HG03460 (cell line): ENCODE data around the gene ATRNL1.
A peak's percentile ranks its signal among the peaks of the same experiment; 100 is the strongest.
"Not testable (repeated sequence)": the region's sequence is repeated elsewhere in the genome, so short reads cannot be mapped to it uniquely, and the experiment has no call there.

Source experiments
- ATAC-seq: cut with Tn5 transposase; IDR thresholded peaks from one replicate; pipeline ENCODE4 v1.9.1; 2021; ENCODE audit not compliant: unreplicated experiment

ATRNL1 gene

DNA sequence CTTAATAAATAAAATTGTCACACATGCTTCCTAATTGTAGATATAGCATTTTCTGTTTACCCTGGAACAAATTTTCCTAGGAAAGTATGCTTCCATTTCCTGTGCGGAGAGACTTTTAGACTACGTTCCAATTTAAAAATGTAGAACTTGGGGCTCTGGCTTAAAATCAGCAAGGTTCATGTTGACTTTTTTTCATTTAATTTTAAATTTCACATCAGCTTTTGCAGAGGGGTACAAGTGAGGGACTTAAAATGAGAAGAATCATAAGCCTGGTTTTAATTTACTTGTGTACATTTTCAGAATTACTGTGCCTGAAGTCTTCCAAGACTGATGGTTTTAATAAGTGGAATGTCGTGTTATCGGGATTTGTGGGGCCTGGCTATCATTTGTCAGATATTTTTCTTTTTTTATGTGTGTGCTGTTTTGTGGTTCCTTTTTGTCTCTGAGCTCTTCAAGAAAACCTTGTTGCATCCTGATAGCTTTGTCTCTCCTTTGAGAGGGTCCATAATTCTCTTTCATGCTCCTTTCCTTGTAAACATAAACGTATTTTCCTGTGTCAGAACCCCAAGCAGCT, 8.8 kb upstream of the ATRNL1 start:
- ATAC-seq: no peak

DNA sequence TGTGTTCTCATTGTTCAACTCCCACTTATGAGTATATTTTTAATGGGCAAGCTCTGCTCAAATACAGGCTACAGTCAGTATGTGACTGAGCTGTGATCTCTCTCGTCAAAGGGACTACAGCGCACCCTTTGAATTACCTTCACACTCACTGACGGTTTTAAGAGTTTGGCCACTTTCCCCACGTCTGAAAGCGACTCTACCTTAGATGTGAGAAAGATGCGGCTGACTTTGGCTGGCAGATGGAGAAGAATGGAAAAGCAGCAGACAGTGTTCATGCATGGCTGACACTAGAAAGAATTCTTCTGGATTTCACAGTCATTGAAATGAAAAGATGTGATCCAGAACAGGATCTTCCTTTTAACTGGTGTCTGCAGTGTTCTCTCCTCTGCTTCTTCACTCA, 2.0 kb upstream of the ATRNL1 start:
- no peak for ATAC-seq

DNA sequence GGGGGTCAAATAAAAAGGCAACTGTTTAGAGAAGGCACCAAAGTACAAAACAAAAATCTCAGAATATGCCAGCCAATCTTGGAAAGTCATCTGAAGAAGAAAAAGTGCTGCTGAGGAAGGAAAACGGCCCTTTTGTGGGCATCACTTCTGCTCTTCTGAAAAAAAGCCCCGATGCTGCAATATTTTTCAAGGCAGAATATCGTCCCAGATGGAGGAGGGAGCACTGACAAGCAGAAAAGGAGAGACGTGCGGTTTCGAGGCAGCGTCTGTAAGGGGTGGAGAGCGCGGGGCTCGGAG, 959 bp upstream of the ATRNL1 start:
- peak; percentile 10 for ATAC-seq

DNA sequence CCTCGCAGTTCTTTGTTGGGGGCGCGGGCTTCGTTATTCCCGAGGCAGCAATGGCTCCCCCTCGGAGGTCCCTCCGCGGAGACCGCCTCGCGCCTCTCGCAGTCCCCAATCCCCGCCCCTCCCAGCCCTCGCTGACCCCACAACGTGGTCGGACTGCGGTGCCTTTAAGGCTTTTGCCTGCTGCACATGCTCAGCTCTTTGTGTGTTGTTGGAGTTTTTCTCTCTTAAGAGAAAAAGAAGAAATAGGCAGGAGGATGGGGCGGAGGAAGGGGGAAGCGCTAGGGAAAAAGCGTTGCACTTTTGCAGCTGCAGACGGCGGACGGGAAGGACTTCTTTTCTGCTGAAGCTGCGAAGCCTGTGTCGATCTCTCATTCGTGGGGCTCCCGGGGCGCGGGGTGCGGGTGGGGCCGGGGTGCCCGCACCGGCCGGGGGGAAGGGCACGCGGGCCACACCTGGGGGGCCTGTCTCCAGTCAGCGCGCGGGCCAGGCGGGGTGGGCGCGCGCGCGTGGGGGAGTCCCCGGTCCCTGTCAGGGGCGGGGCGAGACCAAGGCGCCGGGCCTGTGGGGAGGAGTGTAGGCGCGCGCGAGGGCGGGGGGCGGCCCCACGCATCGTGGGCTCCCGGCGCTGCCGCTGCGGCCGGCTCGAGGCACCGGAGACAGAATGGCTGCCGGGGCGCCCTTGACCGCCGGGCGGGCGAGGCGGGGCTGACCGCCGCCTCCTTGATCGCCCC, 445 bp upstream of the ATRNL1 start:
- ATAC-seq: peak; percentile 74

DNA sequence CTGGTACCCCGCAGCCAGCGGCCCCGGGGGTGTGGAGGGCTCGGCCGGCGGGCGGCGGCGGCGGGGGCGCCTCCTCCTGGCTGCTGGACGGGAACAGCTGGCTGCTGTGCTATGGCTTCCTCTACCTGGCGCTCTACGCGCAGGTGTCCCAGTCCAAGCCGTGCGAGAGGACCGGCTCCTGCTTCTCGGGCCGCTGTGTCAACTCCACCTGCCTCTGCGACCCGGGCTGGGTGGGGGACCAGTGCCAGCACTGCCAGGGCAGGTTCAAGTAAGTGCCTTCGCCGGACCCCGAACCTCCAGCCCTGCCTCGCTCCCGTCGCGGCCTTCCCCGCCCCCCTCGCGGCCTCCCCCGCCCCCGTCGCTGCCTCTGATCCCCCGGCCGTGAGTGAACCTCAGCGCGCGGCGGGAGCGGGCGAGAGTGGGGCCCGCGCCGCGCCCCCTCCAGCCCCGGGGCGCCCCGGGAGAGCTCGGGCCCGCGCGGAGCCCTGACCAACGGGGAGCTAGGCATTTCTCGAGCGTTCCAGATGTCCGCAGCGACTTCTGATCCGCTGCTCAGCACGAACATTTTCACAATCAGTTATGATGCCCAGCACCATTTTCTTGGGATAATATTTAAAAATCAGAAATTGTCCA, 727 bp downstream of the ATRNL1 start:
- ATAC-seq: peak; percentile 40

DNA sequence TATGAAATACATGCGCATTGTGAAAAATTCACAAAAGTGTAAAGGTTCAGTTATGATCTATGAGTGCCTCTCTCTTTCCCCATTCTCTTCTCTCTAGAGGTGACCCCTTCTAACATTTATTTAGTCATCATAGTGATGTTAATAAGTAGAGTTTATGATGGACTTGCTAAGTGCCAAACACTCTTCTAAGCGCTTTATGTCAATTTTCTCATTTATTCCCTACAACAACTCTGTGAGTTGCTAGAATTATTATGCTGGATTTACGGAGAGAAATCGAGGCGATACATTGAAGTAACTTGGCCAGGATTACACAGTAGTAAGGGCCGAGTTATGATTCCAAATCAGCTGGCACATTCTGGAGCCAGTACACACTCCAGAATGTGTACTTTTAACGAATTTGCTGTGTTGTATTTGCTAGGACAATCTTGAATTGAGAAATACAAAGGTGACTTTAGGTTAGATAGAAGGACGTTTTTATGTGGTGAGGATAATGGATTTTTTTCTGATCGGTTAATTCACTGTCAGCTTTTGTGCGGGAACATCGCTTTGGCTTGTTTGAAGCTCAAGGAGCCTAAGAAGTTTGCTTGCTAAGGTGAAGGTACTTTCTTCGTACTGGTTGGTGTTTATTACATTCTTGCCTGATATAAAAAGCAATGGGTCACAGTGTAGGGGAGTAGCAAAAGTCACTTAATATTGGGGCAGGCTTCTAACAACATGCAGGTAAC, 1.4 kb downstream of the ATRNL1 start:
- ATAC-seq: no peak

DNA sequence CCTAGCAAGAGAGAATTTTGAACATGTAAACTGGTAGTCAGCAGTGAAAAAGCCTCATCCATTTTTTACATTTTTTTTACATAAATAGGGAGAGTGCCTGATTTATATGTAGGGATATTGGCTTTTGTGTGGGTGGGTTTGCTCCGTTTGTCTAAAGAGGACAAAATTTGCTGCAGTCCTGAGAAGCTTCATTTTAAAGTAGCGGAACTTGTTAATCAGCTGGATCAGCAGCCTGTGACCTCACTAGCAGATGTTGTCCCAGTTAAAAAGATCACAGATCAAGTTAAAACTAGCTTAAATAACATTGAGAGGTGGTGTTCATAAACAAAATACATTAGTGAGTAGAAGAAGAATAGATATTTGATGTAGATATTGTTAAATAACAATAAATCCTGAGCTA, 2.6 kb downstream of the ATRNL1 start:
- no peak for ATAC-seq

DNA sequence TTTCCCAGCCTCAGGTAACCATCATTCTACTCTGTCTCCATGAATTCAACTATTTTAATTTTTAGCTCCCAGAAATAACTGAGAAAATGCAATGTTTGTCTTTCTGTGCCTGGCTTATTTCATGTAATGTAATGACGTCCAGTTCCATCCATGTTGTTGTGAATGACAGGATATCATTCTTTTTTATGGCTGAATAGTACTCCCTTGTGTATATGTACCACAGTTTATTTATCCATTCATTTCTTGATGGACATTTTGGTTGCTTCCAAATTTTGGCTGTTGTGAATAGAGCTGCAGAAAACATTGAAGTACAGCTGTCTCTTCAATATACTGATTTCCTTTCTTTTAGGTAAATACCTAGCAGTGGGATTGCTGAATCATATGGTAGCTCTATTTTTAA, 10.5 kb downstream of the ATRNL1 start:
- ATAC-seq: no peak

DNA sequence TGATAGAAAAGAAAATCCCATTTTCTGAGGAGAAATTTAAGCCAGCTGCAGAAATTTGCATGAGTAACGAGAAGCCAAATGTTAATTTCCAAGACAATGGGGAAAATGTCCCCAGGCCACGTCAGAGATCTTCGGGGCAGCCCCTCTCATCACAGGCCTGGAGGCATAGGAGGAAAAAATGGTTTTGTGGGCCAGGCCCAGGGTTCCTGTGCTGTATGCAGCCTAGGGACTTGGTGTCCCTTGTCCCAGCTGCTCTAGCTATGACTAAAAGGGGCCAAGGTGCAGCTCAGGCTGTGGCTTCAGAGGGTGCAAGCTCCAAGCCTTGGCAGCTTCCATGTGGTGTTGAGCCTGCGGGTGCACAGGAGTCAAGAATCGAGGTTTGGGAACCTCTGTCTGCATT, 12.2 kb downstream of the ATRNL1 start:
- not testable (repeated sequence) for ATAC-seq

DNA sequence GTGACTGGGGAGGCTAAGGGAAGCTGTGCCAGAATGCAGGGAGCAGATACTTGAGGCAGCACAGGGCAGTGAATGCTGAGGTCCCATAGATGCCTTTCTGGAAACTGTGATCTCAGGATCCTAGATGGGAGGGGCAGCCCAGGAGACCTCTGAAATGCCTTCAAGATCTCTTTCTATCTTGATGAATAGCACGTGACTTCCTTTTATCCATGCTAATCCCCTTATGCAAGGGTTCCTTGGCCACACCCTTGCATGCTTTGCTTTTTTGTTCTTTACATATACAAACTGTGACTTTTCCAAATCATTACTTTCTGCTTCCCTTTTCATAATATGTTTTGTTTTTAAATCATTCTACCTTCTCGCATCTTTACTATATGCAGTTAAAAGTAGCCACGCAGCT, 14.7 kb downstream of the ATRNL1 start:
- no peak for ATAC-seq

DNA sequence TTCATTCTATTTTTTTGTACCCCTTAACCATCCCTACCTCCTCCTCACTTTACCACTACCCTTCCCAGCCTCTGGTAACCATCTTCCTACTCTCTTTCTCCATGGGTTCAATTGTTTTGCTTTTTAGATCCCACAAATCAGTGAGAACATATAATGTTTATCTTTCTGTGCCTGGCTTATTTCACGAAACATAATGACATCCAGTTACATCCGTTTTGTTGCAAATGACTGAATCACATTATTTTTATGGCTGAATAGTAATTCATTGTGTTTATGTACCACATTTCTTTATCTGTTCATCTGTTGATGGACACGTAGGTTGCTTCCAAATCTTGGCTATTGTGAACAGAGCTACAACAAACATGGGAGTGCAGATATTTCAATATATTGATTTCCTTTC, 24.1 kb downstream of the ATRNL1 start:
- ATAC-seq: no peak

DNA sequence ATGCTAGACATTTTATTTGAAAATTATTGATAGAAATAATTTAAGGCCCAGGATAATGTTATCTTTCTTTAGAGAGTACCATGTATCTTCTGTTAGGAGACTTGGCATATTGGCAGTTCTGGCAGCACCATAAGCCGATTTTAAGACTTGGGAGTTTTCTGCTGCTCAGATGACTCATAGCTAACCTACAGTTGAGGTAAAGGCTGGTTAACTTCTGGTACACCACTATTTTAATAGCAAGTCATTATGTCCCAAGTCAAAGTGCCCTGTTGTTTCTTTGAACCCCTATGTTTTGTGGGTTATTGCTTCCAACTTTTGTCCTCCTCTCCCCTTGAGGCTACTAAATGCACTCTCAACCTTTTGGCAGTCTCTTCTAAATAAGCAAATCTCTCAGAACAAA, 25.2 kb downstream of the ATRNL1 start:
- no peak for ATAC-seq

DNA sequence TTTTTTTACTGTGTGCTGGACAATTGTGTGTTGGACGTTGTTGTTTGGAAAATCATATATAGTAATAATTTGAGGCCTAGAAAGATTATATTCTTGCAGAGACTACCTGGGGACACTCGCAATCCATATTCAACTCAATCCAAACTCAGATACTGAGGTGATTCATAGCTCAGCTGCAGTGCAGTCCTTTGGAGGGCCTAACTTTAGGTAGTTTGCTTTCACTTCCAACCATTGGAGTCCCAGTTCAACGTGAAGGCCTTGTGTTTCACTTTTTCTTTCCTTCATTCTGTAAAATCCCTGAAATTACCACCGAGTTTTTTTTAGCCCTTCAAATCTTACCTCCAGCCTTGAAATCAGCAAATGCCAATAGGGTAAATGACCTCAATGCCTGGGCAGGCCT, 32.3 kb downstream of the ATRNL1 start:
- ATAC-seq: no peak

DNA sequence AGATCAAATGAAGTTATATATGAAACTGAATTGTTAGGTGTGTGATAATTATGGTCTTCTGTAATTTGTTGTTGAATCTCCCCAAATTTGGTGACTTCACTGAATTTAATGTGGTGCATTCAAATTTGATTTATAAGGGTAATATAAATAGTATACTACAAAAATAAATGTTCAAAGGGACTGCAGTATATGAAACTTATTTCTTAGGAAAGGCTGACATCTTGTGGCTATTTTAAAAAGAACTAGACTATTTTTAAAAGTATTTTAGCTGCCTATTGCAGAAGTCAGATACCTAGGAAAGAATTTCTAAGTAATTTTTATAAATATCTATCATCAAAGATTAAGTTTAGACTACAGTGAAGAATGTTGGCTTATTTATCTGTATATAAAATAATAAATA, 36.6 kb downstream of the ATRNL1 start:
- ATAC-seq: no peak

DNA sequence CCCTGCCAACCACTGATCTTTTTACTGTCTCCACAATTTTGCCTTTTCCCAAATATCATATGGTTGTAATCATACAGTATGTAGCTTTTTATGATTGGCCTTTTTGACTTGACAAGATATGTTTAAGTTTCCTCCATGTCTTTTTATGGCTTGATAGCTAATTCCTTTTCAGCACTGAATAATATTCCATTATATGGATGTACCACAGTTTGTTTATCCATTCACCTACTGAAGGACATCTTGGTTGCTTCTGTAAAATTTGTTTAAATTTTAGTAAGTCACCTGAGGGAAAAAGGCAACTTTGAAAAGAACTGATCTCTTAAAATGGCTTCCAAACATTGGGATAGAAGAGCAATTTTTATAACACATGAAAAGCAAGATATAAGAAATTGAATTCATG, 43.5 kb downstream of the ATRNL1 start:
- no peak for ATAC-seq

DNA sequence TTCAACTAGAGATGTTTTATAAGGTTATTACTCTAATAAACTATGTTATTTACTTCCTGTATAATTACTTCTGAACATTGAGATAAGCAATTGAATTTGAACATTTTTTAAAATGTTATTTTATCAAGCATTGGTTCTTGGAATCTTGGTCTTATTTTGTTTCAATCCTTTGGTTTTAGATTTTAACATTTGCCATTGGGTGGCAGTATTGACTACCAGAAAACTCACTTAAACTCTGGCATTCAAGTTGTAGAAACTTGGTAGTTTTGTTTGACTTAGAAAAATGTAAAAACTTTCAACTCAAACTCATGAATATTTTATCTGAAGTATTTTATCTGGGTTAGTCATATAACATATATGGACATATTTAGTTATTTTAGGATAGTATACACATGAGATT, 48.1 kb downstream of the ATRNL1 start:
- ATAC-seq: no peak

DNA sequence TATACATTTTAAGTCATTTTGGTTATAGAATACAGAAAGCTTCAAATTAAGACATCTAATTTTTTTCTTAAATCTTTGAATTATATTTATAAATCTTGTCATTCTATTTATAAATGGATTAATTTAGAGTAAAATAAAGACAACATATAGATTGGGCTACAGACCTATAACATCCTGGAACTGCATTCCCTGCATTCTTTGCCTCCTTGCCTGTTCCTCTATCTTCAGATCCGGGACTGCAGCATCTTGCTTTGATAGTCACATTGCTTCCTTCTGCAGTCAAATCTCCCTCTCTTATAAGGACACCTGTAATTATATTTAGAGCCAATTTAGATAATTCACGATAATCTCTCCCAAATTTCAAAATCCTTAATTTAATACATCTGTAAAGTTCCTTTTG, 64.2 kb downstream of the ATRNL1 start:
- no peak for ATAC-seq

DNA sequence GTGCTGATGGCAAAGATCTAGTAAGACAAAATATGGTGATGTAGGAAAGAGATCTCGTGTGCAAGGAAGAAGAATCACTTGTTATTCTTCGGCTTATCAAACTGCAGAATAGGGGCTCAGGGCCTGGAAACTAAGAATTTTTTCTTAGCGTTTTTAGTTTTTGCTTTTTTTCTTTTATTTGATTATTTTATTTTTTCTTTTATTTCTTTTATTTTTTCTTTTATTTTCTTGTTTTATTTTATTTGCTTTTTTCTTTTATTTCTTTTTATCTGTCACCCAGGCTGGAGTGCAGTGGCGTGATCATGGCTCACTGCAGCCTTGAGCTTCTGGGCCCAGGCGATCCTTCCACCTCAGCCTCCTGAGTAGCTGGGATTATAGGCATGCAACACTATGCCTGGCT, 70.0 kb downstream of the ATRNL1 start:
- ATAC-seq: no peak

DNA sequence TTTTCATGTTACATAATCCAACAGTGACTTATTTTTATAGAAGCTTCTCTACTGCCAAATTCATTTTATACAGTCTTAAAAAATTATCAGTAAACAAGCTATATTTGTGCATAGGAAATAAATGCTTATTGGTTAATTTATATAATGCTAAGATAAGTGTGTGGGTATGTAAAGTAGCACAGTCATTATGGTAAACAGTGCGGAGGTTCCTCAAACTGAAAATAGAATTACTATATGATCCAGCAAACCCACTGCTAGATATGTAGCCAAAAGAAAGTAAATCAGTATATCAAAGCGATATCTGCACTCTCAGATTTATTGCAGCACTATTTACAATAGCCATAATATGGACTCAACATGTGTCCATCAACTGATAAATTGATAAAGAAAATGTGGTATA, 71.1 kb downstream of the ATRNL1 start:
- ATAC-seq: no peak

DNA sequence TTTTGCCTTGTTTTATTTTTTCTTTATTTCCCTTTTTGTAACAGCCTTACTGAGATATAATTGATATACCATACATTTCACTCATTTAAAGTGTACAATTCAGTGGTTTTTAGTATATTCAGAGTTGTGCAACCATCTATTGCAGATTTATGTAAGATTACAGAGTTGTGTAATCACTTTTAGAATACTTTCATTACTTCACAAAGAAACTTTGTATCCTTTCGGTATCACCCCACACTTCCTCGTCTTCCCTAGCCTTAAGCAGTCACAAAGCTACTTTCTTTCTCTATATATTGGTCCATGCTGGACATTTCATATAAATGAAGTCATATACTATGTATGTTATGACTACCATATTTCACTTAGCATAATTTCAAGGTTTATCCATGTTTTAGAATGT, 74.6 kb downstream of the ATRNL1 start:
- no peak for ATAC-seq

DNA sequence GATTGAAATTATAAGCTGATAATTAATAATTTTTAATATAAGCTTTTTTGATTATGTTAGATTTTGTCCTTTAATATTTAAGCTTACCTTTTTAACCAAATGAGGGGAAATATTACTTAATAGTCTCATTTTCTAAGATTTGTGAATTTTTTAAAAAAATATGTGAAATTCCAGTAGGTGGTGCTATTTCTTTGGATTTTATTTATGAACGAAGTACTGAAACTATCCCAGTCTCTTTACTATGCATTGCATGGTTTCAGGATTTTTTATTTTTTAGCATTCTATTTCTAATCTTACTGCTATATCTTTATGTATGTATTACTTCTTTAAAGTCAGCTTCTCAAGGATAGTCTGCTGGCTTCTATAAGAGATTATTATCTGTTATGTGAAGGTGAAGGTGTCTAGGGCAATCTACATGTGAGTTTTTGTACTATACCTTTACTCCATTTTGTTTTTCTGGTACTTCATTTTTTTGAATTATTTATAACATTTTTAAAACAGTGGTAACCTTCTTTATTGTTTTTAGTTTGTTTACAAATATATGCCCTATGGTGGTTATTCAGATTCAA, 78.3 kb downstream of the ATRNL1 start:
- ATAC-seq: no peak

DNA sequence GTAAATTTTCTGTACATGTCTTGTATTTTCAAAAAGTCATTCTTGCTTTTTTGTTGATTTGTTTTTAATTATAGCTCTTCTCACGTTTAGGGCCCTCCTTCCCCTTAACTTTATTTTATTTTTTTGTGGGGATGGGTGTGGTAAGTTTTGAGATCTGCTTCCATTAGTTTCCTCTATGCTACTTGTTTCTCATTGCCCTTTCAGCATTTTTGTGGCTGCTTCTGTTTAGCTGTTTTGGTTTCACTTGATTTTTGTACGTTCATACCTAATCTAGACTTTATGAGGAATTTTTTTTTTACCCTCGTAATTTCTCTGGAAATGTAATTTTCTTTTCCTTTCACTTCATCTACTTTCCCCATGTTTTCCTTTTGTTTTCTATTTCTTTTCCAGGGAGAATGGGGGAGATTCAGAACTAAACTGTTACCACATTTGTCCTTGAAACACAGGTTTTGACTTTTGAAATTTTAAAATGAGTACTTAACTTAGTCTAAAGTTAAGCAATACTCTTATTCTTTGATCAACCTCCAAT, 80.8 kb downstream of the ATRNL1 start:
- ATAC-seq: no peak
